Measurements from ENCODE around the gene TCEANC2.

GRCh38 chr1:54151013-54151412 is 97.6 kb downstream of the TCEANC2 start:
- TF ChIP-seq CTCF (IDR thresholded peaks at IDR 0.05): no peak
- TF ChIP-seq POLR2AphosphoS5 (IDR thresholded peaks at IDR 0.05): no peak
- TF ChIP-seq POLR2A (IDR thresholded peaks at IDR 0.05): no peak
- TF ChIP-seq EP300 (IDR thresholded peaks at IDR 0.05): no peak

All from suprapubic skin (tissue), 4 donors.